Urinary bladder (tissue), 4 donors: Measurements from ENCODE around the gene PCDHA10. TPM values are rescaled to one million over a fixed set of nuclear protein-coding genes. Genes with fewer than 3 reads are reported as not detected.
"Not testable (repeated sequence)": the region's sequence is repeated elsewhere in the genome, so short reads cannot be mapped to it uniquely, and the experiment has no call there.

Experiments
- DNase-seq: peaks from one replicate; pipeline ENCODE4 v3.0.0-alpha.2; 2015; ENCODE audit errors: extremely low spot score
- H3K27ac ChIP-seq: one replicate; pipeline ENCODE4 v1.5.1; 2013; ENCODE audit warnings: low read depth, mild to moderate bottlenecking, moderate library complexity
- H3K36me3 ChIP-seq: one replicate; pipeline ENCODE4 v1.6.1; 2013; ENCODE audit warnings: mild to moderate bottlenecking, moderate library complexity; ENCODE audit not compliant: insufficient read depth
- H3K4me1 ChIP-seq: one replicate; pipeline ENCODE4 v1.6.1; 2013; ENCODE audit warnings: mild to moderate bottlenecking, moderate library complexity; ENCODE audit not compliant: insufficient read depth
- H3K4me3 ChIP-seq: one replicate; pipeline ENCODE4 v1.5.1; 2013; ENCODE audit warnings: low read depth, low read length
- WGBS: extraction: QIAGEN DNeasy Blood & Tissue Kit; methylation state at CpG from one replicate; pipeline ENCODE4 v1.1.7; 2013; 5-methylcytosine and 5-hydroxymethylcytosine counted together
- polyA plus RNA-seq: library from polyadenylated mRNA; stranded (reverse); fragments of 200-250 nt; gene quantifications from one replicate; pipeline ENCODE4 v1.2.3, GENCODE V29; 2013
- total RNA-seq: library from RNA; depleted of rRNA; stranded (reverse); fragments of >200 nt; gene quantifications from one replicate; pipeline ENCODE4 v1.2.3, GENCODE V29; 2014
- donor health status: healthy with polysubstance abuse.
- donor health status: healthy.

Gene PCDHA10
- total and polyA plus RNA-seq, 2 donors: 0.13 to 1.1 TPM

GRCh38 chr5:140833993-140834392 lies 21.7 kb upstream of the PCDHA10 start, which contains the start of gene PCDHA7:
Gene PCDHA7 (plus strand): TSS chr5:140834269. CDS start chr5:140834384, 115 bp downstream.
- DNase-seq: no peak
- 10% methylated on average over 8 of the region's 8 CpGs for WGBS
- Histone ChIP-seq H3K27ac (no peak within 1 kb of the TSS), H3K4me1 (no peaks in the 10 kb centered on the region), H3K36me3 (no peaks in the 10 kb centered on the region), H3K4me3 (no peak within 1 kb of the TSS)

DNA sequence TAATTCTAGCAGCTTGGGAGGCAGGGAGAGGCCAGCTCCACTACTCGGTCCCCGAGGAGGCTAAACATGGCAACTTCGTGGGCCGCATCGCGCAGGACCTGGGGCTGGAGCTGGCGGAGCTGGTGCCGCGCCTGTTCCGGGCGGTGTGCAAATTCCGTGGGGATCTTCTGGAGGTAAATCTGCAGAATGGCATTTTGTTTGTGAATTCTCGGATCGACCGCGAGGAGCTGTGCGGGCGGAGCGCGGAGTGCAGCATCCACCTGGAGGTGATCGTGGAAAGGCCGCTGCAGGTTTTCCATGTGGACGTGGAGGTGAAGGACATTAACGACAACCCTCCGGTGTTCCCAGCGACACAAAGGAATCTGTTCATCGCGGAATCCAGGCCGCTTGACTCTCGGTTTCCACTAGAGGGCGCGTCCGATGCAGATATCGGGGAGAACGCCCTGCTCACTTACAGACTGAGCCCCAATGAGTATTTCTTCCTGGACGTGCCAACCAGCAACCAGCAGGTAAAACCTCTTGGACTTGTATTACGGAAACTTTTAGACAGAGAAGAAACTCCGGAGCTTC lies 21.2 kb upstream of the PCDHA10 start:
- not testable (repeated sequence) for DNase-seq, H3K4me3 ChIP-seq
- 22% methylated on average over 26 of the region's 38 CpGs for WGBS

DNA sequence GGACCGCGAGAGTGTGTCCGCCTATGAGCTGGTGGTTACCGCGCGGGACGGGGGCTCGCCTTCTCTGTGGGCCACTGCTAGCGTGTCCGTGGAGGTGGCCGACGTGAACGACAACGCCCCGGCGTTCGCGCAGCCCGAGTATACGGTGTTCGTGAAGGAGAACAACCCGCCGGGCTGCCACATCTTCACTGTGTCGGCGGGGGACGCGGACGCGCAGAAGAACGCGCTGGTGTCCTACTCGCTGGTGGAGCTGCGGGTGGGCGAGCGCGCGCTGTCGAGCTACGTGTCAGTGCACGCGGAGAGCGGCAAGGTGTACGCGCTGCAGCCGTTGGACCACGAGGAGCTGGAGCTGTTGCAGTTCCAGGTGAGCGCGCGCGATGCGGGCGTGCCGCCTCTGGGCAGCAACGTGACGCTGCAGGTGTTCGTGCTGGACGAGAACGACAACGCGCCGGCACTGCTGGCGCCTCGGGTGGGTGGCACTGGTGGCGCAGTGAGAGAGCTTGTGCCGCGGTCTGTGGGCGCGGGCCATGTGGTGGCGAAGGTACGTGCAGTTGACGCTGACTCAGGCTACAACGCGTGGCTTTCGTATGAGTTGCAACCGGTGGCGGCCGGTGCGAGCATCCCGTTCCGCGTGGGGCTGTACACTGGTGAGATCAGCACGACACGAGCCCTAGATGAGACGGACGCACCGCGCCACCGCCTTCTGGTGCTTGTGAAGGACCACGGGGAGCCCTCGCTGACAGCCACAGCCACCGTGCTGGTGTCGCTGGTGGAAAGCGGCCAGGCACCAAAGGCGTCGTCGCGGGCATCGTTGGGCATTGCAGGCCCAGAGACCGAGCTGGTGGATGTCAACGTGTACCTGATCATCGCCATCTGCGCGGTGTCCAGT lies 19.8 kb upstream of the PCDHA10 start:
- WGBS: 44% methylated on average over 103 of the region's 103 CpGs
- Histone ChIP-seq H3K36me3 (no peaks in the 10 kb centered on the region), H3K4me1 (no peaks in the 10 kb centered on the region), H3K27ac (no peak overlapping the region), H3K4me3 (no peak overlapping the region)
- DNase-seq: no peak

More for the DNA sequence above, 21.2 kb upstream of the PCDHA10 start:
- not testable (repeated sequence) for H3K27ac ChIP-seq, H3K36me3 ChIP-seq, H3K4me1 ChIP-seq

DNA sequence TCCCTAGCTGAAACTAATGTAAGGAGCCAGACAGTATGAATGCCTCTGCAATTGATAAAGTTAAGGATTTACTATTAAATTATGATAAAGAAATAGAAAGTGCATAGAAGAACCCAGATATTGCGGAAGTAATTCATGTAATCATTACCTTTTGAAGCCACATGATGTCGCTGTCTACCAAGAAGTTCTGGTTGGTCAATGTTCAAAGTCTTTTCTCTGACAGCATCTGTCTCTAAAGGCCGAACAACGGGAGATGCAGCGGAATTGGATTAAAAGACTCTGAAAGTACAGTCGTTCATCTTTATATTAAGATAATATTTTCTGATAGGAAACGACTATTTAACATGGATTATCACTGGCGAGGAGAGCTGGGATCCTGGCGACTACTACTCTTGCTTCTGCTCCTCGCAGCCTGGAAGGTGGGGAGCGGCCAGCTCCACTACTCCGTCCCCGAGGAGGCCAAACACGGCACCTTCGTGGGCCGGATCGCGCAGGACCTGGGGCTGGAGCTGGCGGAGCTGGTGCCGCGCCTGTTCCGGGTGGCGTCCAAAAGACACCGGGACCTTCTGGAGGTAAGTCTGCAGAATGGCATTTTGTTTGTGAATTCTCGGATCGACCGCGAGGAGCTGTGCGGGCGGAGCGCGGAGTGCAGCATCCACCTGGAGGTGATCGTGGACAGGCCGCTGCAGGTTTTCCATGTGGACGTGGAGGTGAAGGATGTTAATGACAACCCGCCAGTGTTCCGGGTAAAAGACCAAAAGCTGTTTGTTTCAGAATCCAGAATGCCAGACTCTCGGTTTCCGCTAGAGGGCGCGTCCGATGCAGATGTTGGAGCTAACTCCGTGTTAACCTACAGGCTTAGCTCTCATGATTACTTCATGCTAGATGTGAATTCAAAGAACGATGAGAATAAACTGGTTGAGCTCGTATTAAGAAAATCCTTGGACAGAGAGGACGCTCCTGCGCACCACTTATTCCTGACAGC lies 14.4 kb upstream of the PCDHA10 start, which contains the start of gene PCDHA8:
Gene PCDHA8, plus strand, starts transcription at position 210 of the 985 bp plus-strand sequence. Its CDS starts 135 bp downstream, at position 345.
- no peak for DNase-seq
- Histone ChIP-seq H3K4me1 (no peaks in the 10 kb centered on the region), H3K4me3 (no peak within 1 kb of the TSS), H3K36me3 (no peaks in the 10 kb centered on the region), H3K27ac (no peak within 1 kb of the TSS)
- 20% methylated on average over 47 of the region's 47 CpGs for WGBS

DNA sequence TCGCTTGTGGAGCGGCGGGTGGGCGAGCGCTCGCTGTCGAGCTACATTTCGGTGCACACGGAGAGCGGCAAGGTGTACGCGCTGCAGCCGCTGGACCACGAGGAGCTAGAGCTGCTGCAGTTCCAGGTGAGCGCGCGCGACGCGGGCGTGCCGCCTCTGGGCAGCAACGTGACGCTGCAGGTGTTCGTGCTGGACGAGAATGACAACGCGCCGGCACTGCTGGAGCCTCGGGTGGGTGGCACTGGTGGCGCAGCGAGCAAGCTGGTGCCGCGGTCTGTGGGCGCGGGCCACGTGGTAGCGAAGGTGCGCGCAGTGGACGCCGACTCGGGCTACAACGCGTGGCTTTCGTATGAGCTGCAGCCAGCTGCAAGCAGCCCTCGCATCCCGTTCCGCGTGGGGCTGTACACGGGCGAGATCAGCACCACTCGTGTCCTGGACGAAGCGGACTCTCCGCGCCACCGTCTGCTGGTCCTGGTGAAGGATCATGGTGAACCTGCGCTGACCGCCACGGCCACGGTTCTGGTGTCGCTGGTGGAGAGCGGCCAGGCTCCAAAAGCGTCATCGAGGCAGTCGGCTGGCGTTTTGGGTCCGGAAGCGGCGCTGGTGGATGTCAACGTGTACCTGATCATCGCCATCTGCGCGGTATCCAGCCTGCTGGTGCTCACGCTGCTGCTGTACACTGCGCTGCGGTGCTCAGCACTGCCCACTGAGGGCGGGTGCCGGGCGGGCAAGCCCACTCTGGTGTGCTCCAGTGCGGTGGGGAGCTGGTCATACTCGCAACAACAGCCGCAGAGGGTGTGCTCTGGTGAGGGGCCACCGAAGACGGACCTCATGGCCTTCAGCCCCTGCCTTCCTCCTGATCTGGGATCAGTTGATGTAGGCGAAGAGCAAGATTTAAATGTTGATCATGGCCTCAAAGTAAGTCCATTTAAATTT lies 12.6 kb upstream of the PCDHA10 start:
- H3K4me1 ChIP-seq: no peaks in the 10 kb centered on the region
- H3K27ac ChIP-seq: no peak overlapping the region
- no peak for DNase-seq
- WGBS: 47% methylated on average over 86 of the region's 87 CpGs
- H3K36me3 ChIP-seq: no peaks in the 10 kb centered on the region
- no peak overlapping the region for H3K4me3 ChIP-seq

DNA sequence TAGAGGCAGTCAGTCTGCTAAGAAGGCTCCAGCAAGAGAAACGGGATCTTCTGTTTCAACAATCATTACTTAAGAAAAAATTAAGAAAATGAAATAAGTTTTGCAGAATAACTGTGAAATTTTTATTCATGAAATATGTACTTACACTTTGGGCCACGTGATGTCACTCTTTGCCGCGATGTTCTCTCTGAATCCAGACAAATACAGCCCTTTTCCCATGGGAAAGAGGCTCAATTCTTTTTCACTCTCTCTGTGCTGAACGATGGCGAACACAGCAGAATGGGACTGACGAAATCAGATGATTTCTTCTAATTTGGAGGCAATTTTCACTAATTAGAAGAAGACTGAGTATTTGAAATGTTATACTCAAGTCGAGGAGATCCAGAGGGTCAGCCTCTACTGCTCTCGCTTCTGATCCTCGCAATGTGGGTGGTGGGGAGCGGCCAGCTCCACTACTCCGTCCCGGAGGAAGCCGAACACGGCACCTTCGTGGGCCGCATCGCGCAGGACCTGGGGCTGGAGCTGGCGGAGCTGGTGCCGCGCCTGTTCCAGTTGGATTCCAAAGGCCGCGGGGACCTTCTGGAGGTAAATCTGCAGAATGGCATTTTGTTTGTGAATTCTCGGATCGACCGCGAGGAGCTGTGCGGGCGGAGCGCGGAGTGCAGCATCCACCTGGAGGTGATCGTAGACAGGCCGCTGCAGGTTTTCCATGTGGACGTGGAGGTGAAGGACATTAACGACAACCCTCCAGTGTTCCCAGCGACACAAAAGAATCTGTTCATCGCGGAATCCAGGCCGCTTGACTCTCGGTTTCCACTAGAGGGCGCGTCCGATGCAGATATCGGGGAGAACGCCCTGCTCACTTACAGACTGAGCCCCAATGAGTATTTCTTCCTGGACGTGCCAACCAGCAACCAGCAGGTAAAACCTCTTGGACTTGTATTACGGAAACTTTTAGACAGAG lies 7.3 kb upstream of the PCDHA10 start, which contains the start of gene PCDHA9:
Gene PCDHA9, plus strand, starts transcription at position 244 of the 964 bp plus-strand sequence. Its CDS starts 114 bp downstream, at position 358.
- not testable (repeated sequence) for H3K4me3 ChIP-seq, H3K27ac ChIP-seq, H3K4me1 ChIP-seq, DNase-seq, H3K36me3 ChIP-seq
- 19% methylated on average over 46 of the region's 48 CpGs for WGBS

GRCh38 chr5:140849831-140850634 lies 5.7 kb upstream of the PCDHA10 start:
- H3K27ac ChIP-seq, H3K36me3 ChIP-seq, H3K4me3 ChIP-seq, DNase-seq, H3K4me1 ChIP-seq: not testable (repeated sequence)
- WGBS: 45% methylated on average over 101 of the region's 101 CpGs

DNA sequence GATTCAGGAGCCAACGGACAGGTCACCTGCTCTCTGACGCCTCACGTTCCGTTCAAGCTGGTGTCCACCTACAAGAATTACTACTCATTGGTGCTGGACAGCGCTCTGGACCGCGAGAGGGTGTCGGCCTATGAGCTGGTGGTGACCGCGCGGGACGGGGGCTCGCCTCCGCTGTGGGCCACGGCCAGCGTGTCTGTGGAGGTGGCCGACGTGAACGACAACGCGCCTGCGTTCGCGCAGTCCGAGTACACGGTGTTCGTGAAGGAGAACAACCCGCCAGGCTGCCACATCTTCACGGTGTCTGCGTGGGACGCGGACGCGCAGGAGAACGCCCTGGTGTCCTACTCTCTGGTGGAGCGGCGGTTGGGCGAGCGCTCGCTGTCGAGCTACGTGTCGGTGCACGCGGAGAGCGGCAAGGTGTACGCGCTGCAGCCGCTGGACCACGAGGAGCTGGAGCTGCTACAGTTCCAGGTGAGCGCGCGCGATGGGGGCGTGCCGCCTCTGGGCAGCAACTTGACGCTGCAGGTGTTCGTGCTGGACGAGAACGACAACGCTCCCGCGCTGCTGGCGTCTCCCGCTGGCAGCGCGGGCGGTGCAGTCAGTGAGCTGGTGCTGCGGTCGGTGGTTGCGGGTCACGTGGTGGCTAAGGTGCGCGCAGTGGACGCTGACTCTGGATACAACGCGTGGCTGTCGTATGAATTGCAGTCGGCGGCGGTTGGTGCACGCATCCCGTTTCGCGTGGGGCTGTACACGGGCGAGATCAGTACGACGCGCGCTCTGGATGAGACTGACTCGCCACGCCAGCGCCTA lies 1.7 kb downstream of the PCDHA10 start:
- DNase-seq: no peak
- no peaks in the 10 kb centered on the region for H3K36me3 ChIP-seq
- 53% methylated on average over 94 of the region's 94 CpGs for WGBS
- H3K4me1 ChIP-seq: no peaks in the 10 kb centered on the region
- H3K27ac ChIP-seq: no peak overlapping the region
- H3K4me3 ChIP-seq: no peak overlapping the region

- 65% methylated on average over 22 of the region's 22 CpGs for WGBS
- H3K4me1 ChIP-seq: no peaks in the 10 kb centered on the region
- DNase-seq: no peak
- no peak overlapping the region for H3K27ac ChIP-seq
- no peaks in the 10 kb centered on the region for H3K36me3 ChIP-seq
- no peak overlapping the region for H3K4me3 ChIP-seq
Measured at GRCh38 chr5:140857987-140858240, 2.2 kb downstream of the PCDHA10 start.

GRCh38 chr5:140862441-140863295 lies 7.0 kb downstream of the PCDHA10 start:
- H3K36me3 ChIP-seq: no peaks in the 10 kb centered on the region
- H3K4me3 ChIP-seq: no peak overlapping the region
- no peaks in the 10 kb centered on the region for H3K4me1 ChIP-seq
- DNase-seq: no peak
- 41% methylated on average over 76 of the region's 76 CpGs for WGBS
- H3K27ac ChIP-seq: no peak overlapping the region
